GM18867 (cell line): Measurements from ENCODE around the gene EVI5.
"Not testable (repeated sequence)": the region's sequence is repeated elsewhere in the genome, so short reads cannot be mapped to it uniquely, and the experiment has no call there.

ENCODE experiments used
- ATAC-seq: cut with Tn5 transposase; IDR thresholded peaks from one replicate; pipeline ENCODE4 v1.9.1; 2021; ENCODE audit warnings: mild to moderate bottlenecking, moderate library complexity; ENCODE audit not compliant: unreplicated experiment

The EVI5 gene

DNA sequence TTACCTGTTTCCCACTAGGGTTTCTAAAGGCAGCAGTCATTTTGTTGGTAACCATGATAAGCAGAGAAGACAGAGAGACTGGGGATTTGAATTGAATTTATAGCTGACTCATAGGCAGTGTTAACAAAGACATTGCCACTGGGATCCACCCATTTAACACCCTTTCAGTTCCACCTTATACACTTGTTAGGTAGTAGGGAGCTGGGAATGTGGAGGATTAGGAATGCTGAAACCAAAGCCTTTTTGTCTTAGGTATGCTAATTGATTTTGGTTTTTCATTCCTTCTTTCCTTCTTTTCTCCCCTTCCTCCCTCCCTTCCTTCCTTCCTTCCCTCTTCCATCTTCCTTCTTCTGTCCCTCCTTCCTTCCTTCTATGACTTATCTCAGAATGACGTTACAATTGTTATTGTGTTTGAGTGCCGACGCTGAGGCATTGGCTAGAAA, 7.5 kb upstream of the EVI5 start:
- no peak for ATAC-seq

GRCh38 chr1:92791487-92792066, 6.7 kb upstream of the EVI5 start:
- no peak for ATAC-seq

DNA sequence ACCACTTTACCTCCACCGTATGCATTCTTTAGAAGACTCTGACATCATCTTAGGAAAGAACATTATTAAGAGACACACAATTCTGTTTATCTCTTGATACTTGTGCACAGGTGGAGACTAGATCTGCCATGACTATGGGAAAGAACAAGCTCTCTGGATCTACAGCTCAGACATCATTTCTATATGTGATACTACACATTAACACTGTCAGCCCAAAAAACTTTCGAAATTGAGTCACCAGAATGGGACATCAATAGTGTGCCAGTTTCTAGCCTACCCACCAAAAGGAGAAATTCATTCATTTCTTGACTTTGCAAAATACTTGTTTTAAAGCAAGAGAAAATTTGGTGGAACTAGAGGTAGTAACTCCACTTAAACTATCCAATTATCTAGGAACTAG, 6.0 kb upstream of the EVI5 start:
- no peak for ATAC-seq

DNA sequence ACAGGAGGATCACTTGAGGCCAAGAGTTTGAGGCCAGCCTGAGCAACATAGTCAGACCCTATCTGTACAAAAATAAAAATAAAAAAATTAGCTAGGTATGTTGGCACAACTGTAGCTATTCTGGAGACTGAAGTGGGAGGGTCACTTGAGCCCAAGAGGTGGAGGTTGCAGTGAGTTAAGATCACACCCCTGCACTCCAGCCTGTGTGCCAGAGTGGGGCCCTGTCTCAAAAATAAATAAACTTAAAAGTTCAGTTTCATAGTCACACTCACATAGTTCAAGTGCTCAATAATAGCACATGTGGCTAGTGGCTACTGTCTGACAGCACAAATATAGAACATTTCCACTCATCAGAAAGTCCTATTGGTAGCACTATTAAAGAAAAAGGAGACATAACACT, 5.2 kb upstream of the EVI5 start:
- no peak for ATAC-seq

DNA sequence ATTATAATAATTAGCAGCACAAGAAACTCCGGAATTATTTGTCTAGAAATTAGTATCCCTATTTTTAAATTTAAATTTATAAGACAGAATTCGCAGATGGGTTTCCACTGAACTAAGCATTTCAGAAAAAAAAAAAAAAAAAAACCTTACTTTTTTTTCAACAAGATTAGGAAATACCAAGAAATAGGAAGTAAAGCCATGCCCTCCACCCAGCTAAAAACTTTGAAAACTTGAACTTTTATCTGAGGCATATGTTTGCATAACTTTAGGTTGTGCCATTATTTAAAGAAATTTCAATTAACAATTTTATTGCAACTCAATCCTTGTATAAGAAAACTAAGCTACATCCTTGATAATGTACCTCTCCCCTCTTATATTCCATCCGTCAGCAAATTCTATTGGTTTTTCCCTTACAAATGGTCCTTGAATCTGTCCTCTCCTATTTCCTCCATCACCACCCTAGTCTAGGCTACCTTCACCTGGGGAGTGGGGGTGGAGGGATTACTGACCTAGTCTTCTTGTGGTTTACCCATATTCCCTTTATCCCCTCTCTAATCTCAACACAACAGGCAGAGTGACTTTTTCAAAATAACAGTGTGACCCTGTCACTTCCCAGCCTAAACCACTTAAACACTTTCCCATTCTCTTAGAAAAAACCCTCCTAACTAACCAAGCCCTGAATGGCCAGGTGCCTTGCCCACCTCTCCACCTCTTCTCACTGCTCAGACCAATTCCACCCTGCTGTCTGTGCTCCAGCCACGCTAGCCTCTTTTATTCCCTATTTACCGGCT, 1.4 kb upstream of the EVI5 start:
- no peak for ATAC-seq

GRCh38 chr1:92784021-92784638, 778 bp downstream of the EVI5 start:
- no peak for ATAC-seq

GRCh38 chr1:92783550-92783949, 1.4 kb downstream of the EVI5 start:
- ATAC-seq = not testable (repeated sequence)

DNA sequence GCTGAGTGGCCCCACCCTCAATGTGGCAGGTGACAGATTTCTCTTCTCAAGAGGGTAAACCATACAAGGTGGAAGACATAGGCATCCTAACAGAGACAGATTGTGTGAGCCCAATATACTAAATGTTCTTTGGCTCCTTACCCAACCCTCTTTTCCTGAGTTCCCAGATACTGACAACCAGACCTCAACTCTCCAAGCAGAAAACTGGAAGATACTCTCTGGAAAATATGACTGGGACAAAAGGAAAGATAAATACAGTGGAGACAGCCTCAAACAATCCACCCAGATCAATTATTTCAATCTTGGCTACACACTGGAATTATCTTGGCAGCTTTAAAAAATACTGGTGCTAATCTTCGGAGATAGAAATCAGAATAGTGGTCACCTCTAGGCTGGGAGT, 6.5 kb downstream of the EVI5 start:
- no peak for ATAC-seq

GRCh38 chr1:92774407-92774806, 10.5 kb downstream of the EVI5 start:
- ATAC-seq = no peak

DNA sequence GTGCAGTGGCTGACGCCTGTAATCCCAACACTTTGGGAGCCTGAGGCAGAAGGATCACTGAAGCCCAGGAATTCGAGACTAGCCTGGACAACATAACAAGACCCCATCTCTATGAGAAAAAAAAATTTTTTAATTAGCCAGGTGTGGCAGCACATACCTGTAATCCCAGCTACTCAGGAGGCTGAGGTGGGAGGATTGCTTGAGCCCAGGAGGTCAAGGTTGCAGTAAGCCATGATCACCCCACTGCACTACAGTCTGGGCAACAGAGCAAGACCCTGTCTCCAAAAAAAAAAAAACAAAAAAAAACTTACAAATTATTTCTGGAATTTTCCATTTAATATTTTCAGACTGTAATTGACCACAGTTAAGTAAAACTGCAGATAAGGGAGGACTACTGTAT, 11.2 kb downstream of the EVI5 start:
- ATAC-seq = not testable (repeated sequence)

- ATAC-seq = no peak
Measured at GRCh38 chr1:92769856-92770255, 15.1 kb downstream of the EVI5 start.

DNA sequence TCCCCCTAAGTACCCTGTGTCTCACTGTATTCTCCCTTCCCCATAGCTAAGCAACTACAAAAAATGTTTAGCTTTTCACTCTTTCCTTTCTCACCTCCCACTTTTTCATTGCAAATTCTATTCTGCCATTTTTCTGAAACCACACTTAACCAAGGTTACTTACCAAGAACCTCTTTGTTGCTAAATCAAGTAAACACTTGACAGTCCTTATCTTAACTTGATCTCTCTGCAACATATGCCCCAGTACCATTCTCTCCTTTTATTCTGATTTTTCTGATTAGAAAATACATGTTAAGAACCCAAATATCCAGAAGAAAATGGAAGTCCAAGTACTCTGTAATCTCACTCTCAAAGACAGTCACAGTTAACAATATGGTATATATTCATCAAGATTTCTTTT, 16.0 kb downstream of the EVI5 start:
- ATAC-seq = no peak

- no peak for ATAC-seq
Measured at GRCh38 chr1:92768296-92768695, 16.6 kb downstream of the EVI5 start.

GRCh38 chr1:92764116-92764515, 20.8 kb downstream of the EVI5 start:
- ATAC-seq = no peak

- ATAC-seq = no peak
Measured at GRCh38 chr1:92762355-92762754, 22.6 kb downstream of the EVI5 start.

DNA sequence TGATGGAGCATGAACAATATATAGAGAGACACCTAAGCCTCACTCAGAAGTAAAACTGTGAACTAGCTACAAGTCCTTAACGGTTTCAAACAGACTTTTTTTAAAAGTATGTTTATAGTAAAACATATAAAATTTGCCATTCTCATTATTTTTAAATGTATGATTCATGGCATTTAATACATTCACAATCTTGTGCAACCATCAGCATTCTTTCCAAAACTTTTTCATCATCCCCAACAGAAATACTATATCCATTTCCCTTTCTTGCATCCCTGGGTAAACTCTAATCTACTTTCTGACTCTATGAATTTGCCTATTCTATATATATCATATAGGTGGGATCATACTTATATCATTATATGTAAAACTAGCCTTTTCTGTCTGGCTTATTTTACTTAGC, 25.5 kb downstream of the EVI5 start:
- no peak for ATAC-seq

DNA sequence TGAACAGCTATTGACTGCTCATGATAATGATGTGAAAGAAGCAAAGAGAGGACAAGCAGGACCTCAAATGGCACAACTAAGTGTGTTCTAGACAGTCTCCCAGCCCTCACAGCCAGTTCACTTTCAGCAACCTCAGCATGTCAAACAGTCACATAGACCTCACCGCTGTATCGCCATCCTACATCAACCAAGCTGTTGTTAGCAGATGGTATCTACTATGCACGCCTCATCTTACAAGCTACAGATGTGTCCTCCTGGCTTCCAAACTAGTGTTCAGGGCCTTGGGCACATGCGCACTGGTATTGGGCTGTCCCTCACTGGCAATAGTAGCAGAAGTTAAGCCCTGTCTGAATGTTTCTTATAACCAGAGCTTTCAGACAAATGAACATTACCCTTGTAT, 28.4 kb downstream of the EVI5 start:
- no peak for ATAC-seq

DNA sequence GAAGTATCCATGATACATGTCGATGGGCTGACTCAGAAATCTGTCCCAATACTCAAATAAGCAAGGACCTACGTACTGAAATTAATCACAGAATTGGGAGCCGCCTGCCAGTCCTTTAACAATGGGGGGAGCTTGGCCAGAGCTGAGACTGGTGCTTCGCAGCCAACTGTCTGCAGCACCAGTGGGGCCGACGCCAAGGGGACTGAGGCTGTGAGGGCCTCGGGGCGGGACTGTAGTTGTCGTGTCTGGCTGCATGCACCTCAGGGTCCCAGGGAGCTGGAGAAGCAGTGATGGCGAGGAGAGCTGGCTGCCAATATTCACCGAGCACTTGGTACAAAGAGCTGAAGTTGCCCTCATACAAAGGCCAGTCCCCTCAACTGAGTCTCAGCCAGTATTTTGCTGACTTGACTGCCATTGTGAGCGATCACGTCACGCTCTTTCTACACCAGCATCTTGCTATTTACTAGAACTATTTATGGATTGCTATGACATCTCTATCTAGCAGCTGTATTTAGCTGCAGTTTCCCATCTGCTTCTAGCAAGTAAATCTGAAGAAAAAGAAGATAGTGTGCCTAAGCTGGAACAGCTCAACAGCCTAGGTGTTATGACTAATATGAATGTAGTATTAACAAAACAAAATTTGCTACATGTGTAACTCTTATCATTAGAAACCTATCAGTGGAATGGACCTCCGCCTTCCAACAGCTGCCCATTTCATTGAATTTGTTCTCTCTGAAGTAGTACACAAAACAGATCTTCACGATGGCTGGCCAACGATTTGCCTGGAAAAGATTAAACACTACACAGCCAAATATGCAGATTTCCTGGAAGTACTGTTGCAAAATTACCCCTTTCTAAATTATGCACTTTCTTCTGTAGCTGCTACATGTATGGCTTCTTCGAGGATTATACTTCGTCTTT, 29.1 kb downstream of the EVI5 start:
- no peak for ATAC-seq

DNA sequence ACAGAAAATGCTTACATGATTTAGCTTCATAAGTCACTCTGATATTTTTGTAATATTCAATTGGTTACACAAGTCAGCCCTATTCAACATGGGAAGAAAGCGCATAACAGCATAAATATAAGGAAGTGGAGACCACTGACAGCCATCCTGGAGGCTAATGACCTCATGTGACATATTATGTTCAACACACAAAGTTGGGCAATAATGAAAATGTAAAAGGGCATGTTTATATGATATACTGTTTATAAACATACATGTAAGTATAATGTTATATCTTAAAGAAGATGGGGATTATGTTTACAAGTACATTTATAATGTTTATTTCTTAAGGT, 30.2 kb downstream of the EVI5 start:
- ATAC-seq = no peak

- ATAC-seq = no peak
Measured at GRCh38 chr1:92754000-92754718, 30.7 kb downstream of the EVI5 start.

DNA sequence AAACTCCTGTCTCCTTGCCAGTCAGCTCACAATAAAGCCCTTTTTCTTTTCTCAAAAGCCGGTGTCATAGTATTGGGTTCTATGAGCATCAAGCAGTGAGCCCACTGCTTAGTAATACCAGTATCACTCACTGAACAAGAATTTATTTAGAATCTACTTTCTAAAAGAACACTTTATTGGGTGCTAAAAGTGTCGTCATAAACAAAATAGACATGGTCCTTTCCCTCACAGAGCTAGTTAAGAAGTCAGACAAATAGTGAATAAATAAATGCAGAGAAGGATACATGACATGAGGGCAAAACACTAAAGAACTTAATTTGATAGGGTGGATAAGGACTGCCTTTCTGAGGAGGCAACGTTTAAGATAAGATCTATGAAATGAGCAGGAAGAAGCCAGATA, 32.2 kb downstream of the EVI5 start:
- ATAC-seq = no peak
